Calu3 (cell line): ENCODE data around the gene APOL6. TPM values are rescaled to one million over a fixed set of nuclear protein-coding genes. Genes with fewer than 3 reads are reported as not detected.

Source experiments
- BruUV-seq: library from RNA; stranded (reverse); fragments of 400-500 nt; replicated peaks from 2 replicates; lab custom pipeline; 2021; lab: Mats Ljungman, UMichigan
- CTCF ChIA-PET: fragments of 300-600 bp; sonication (Branson Sonifier 250); formaldehyde crosslinking; loops from one replicate; lab custom pipeline; 2022; ENCODE audit warnings: antibody characterized with exemption; lab: Charles Lee
- DNase-seq: peaks from one replicate; pipeline ENCODE4 v3.0.0; 2022
- H3K27ac Mint-ChIP-seq: one replicate; pipeline ENCODE4 v1.8.0; 2022; ENCODE audit warnings: mixed read lengths; ENCODE audit not compliant: unreplicated experiment
- H3K27me3 Mint-ChIP-seq: one replicate; pipeline ENCODE4 v1.8.0; 2022; ENCODE audit warnings: mixed read lengths; ENCODE audit not compliant: unreplicated experiment
- H3K36me3 Mint-ChIP-seq: one replicate; pipeline ENCODE4 v1.8.0; 2022; ENCODE audit warnings: mild to moderate bottlenecking, moderate library complexity, mixed read lengths; ENCODE audit not compliant: insufficient read depth, unreplicated experiment
- H3K4me1 Mint-ChIP-seq: one replicate; pipeline ENCODE4 v1.8.0; 2022; ENCODE audit warnings: mild to moderate bottlenecking, low read depth, mixed read lengths; ENCODE audit not compliant: unreplicated experiment
- H3K4me3 Mint-ChIP-seq: one replicate; pipeline ENCODE4 v1.8.0; 2022; ENCODE audit warnings: mild to moderate bottlenecking, low read depth, moderate library complexity, mixed read lengths; ENCODE audit not compliant: unreplicated experiment
- H3K9me3 Mint-ChIP-seq: one replicate; pipeline ENCODE4 v1.8.0; 2022; ENCODE audit warnings: low read depth, mixed read lengths; ENCODE audit not compliant: unreplicated experiment
- CTCF ChIP-seq: fragments of 200-600 bp; IDR thresholded peaks from one replicate; pipeline ENCODE4 v1.8.0; 2022; ENCODE audit warnings: antibody characterized with exemption; ENCODE audit not compliant: unreplicated experiment
- intact Hi-C: fragments of 100-400 bp; cut with micrococcal nuclease; formaldehyde crosslinking; loops from one replicate; pipeline ENCODE4 v1.10.0; 2022; ENCODE audit not compliant: unreplicated experiment
- total RNA-seq: library from RNA; stranded (reverse); gene quantifications from 2 replicates; pipeline ENCODE4 v1.2.3, GENCODE V29; 2022

The APOL6 gene
- total RNA-seq, 1 experiment from 2014 or later: 24.0 TPM

- intact Hi-C loops: no loop called here
- Mint-ChIP-seq H3K27me3 (no peaks in the 10 kb centered on the region), H3K36me3 (peaks cover 10% of the 10 kb centered on the region), H3K4me1 (peaks cover 19% of the 10 kb centered on the region), H3K27ac (no peak overlapping the region), H3K4me3 (no peak overlapping the region), H3K9me3 (no peaks in the 10 kb centered on the region)
- no peak for DNase-seq
- TF ChIP-seq CTCF: no peak
- CTCF ChIA-PET: interaction anchor here (0.5 kb wide), 1 partner anchor 184 kb away, joined by 3 read pairs; no protein-coding TSS in a partner anchor
- no TSS peak for BruUV-seq
Observed at GRCh38 chr22:35634015-35634414, 14.2 kb upstream of the APOL6 start.

GRCh38 chr22:35634943-35635540 lies 13.2 kb upstream of the APOL6 start:
- Mint-ChIP-seq H3K9me3 (no peaks in the 10 kb centered on the region), H3K4me1 (peaks cover 9% of the 10 kb centered on the region), H3K36me3 (no peaks in the 10 kb centered on the region), H3K27ac (no peak overlapping the region), H3K27me3 (no peaks in the 10 kb centered on the region), H3K4me3 (no peak overlapping the region)
- no peak for DNase-seq
- CTCF ChIA-PET: interaction anchor here (0.5 kb wide), 1 partner anchor 265 kb away, joined by 5 read pairs; no protein-coding TSS in a partner anchor
- BruUV-seq: no TSS peak
- no peak for TF ChIP-seq CTCF
- intact Hi-C loops: no loop called here

GRCh38 chr22:35637254-35637653 lies 11.0 kb upstream of the APOL6 start:
- Mint-ChIP-seq H3K27me3 (no peaks in the 10 kb centered on the region), H3K4me3 (no peak overlapping the region), H3K4me1 (no peaks in the 10 kb centered on the region), H3K9me3 (no peaks in the 10 kb centered on the region), H3K36me3 (no peaks in the 10 kb centered on the region), H3K27ac (no peak overlapping the region)
- TF ChIP-seq CTCF: no peak
- no peak for DNase-seq
- intact Hi-C loops: no loop called here
- CTCF ChIA-PET: no interaction called here
- BruUV-seq: no TSS peak

GRCh38 chr22:35638001-35638400 lies 10.2 kb upstream of the APOL6 start:
- CTCF ChIA-PET: no interaction called here
- no peaks in the 10 kb centered on the region for H3K9me3 Mint-ChIP-seq

More at GRCh38 chr22:35638001-35638400, 10.2 kb upstream of the APOL6 start:
- intact Hi-C loops: no loop called here
- Mint-ChIP-seq H3K4me3 (no peak overlapping the region), H3K4me1 (no peaks in the 10 kb centered on the region), H3K27me3 (no peaks in the 10 kb centered on the region), H3K27ac (no peak overlapping the region), H3K36me3 (no peaks in the 10 kb centered on the region)
- DNase-seq: no peak
- BruUV-seq: no TSS peak
- TF ChIP-seq CTCF: no peak
